ENCODE measurements around the gene CHST13. TPM values are rescaled to one million over a fixed set of nuclear protein-coding genes. Genes with fewer than 3 reads are reported as not detected.

Gene CHST13
- total RNA-seq, 1 donor from 2014 or later = 43.8 TPM

- no peak for ATAC-seq
- no peak for DNase-seq (ENCODE audit: low spot score)
These were observed 15.4 kb upstream of the CHST13 start for GRCh38 chr3:126508564-126508964.

- ATAC-seq (no peak), DNase-seq (ENCODE audit: low spot score) (no peak)
These were observed 14.2 kb upstream of the CHST13 start for GRCh38 chr3:126509597-126510307.

GRCh38 chr3:126510308-126510910 lies 13.5 kb upstream of the CHST13 start:
- DNase-seq (ENCODE audit: low spot score) (no peak), ATAC-seq (no peak)

- ATAC-seq = no peak
- no peak for DNase-seq (ENCODE audit: low spot score)
These were observed 12.7 kb upstream of the CHST13 start for GRCh38 chr3:126511291-126511690.

- ATAC-seq (peak; percentile 74), DNase-seq (ENCODE audit: low spot score) (peak; percentile 78)
These were observed 11.9 kb upstream of the CHST13 start for GRCh38 chr3:126512026-126512425.

GRCh38 chr3:126512916-126513650 lies 10.9 kb upstream of the CHST13 start:
- DNase-seq (ENCODE audit: low spot score) (peak; percentile 81), ATAC-seq (peak; percentile 46)

- DNase-seq (ENCODE audit: low spot score) = no peak
- no peak for ATAC-seq
These were observed 9.8 kb upstream of the CHST13 start for GRCh38 chr3:126514161-126514560.

- ATAC-seq = no peak
- DNase-seq (ENCODE audit: low spot score) = no peak
These were observed 8.8 kb upstream of the CHST13 start for GRCh38 chr3:126515066-126515706.

- ATAC-seq = no peak
- no peak for DNase-seq (ENCODE audit: low spot score)
These were observed 7.6 kb upstream of the CHST13 start for GRCh38 chr3:126516152-126516935.

GRCh38 chr3:126516936-126517290 lies 7.0 kb upstream of the CHST13 start:
- ATAC-seq (peak; percentile 0), DNase-seq (ENCODE audit: low spot score) (no peak)

GRCh38 chr3:126517291-126517951 lies 6.5 kb upstream of the CHST13 start, which contains the start of gene UROC1:
UROC1 (minus strand) TSS chr3:126517773; CDS start chr3:126517719, 54 bp downstream.
- DNase-seq (ENCODE audit: low spot score) (peak; percentile 95), ATAC-seq (peak; percentile 79)

GRCh38 chr3:126517986-126518778 lies 5.8 kb upstream of the CHST13 start:
- peak; percentile 88 for DNase-seq (ENCODE audit: low spot score)
- ATAC-seq = peak; percentile 62

GRCh38 chr3:126518779-126519177 lies 5.2 kb upstream of the CHST13 start:
- no peak for DNase-seq (ENCODE audit: low spot score)
- ATAC-seq = no peak

- DNase-seq (ENCODE audit: low spot score) (no peak), ATAC-seq (no peak)
These were observed 4.2 kb upstream of the CHST13 start for GRCh38 chr3:126519506-126520455.

- ATAC-seq (no peak), DNase-seq (ENCODE audit: low spot score) (no peak)
These were observed 2.6 kb upstream of the CHST13 start for GRCh38 chr3:126521122-126521891.

- ATAC-seq (peak; percentile 18), DNase-seq (ENCODE audit: low spot score) (peak; percentile 76)
These were observed 1.6 kb upstream of the CHST13 start for GRCh38 chr3:126522363-126522788.

GRCh38 chr3:126524429-126524988 lies 554 bp downstream of the CHST13 start:
- ATAC-seq (peak; percentile 21), DNase-seq (ENCODE audit: low spot score) (peak; percentile 73)

Data from left lobe of liver (tissue), 2 donors.